HepG2 (cell line): ENCODE data around the gene IGF2. TPM values are rescaled to one million over a fixed set of nuclear protein-coding genes. Genes with fewer than 3 reads are reported as not detected.

Experiments used
- FIP1L1 ChIP-seq: fragments of 200-400 bp; formaldehyde crosslinking; IDR thresholded peaks from 2 replicates; pipeline ENCODE4 v1.6.1; 2018; ENCODE audit warnings: low read depth, mild to moderate bottlenecking, low read length, moderate library complexity, borderline replicate concordance; ENCODE audit not compliant: insufficient read depth
- HNRNPH1 ChIP-seq: fragments of 200-400 bp; formaldehyde crosslinking; optimal IDR thresholded peaks from 2 replicates; pipeline ENCODE3; 2017; ENCODE audit warnings: mild to moderate bottlenecking, low read depth, low read length
- KLF11 ChIP-seq: IDR thresholded peaks from 2 replicates; pipeline ENCODE4 v1.6.1; 2016; ENCODE audit warnings: missing compliant biosample characterization
- MLLT10 ChIP-seq: sonication (generic); formaldehyde crosslinking; IDR thresholded peaks from 2 replicates; pipeline ENCODE4 v1.4.0; 2020; ENCODE audit warnings: missing genetic modification reagents
- NR1H2 ChIP-seq: sonication (generic); formaldehyde crosslinking; IDR thresholded peaks from 2 replicates; pipeline ENCODE4 v1.8.1; 2022; ENCODE audit warnings: low read depth, missing genetic modification reagents, borderline replicate concordance
- RFXANK ChIP-seq: IDR thresholded peaks from 2 replicates; pipeline ENCODE4 v1.6.1; 2016
- SALL1 ChIP-seq: sonication (generic); formaldehyde crosslinking; IDR thresholded peaks from 2 replicates; pipeline ENCODE4 v1.8.0; 2022; ENCODE audit warnings: mild to moderate bottlenecking, missing genetic modification reagents
- SCMH1 ChIP-seq: sonication (generic); formaldehyde crosslinking; IDR thresholded peaks from 2 replicates; pipeline ENCODE4 v1.9.0; 2021; ENCODE audit warnings: missing genetic modification reagents, mild to moderate bottlenecking, borderline replicate concordance
- SP1 ChIP-seq, 2 experiments: fragments of 450-650 bp in 1 of 2; sonication (generic) in 1 of 2; formaldehyde crosslinking in 1 of 2; IDR thresholded peaks; 2 replicates each; pipeline versions ENCODE4 v1.4.0 to v1.6.1; 2016 to 2020; ENCODE audit warnings: missing genetic modification reagents in 1 of 2
- ZC3H13 ChIP-seq: sonication (generic); formaldehyde crosslinking; IDR thresholded peaks from 2 replicates; pipeline ENCODE4 v1.8.1; 2023; ENCODE audit warnings: mild to moderate bottlenecking, missing genetic modification reagents, moderate library complexity
- ZMYM2 ChIP-seq: sonication (generic); formaldehyde crosslinking; IDR thresholded peaks from 2 replicates; pipeline ENCODE4 v1.8.0; 2022; ENCODE audit warnings: mild to moderate bottlenecking, missing genetic modification reagents
- ZNF18 ChIP-seq: sonication (generic); formaldehyde crosslinking; IDR thresholded peaks from 2 replicates; pipeline ENCODE4 v1.8.0; 2022; ENCODE audit warnings: mild to moderate bottlenecking, missing genetic modification reagents; ENCODE audit not compliant: insufficient replicate concordance
- ZNF318 ChIP-seq: sonication (generic); formaldehyde crosslinking; IDR thresholded peaks from 2 replicates; pipeline ENCODE4 v1.4.0; 2020; ENCODE audit warnings: mild to moderate bottlenecking, missing genetic modification reagents
- ZNF33B ChIP-seq: sonication (generic); formaldehyde crosslinking; IDR thresholded peaks from 2 replicates; pipeline ENCODE4 v1.5.1; 2020; ENCODE audit warnings: mild to moderate bottlenecking, missing genetic modification reagents
- ZNF430 ChIP-seq: sonication (generic); formaldehyde crosslinking; IDR thresholded peaks from 2 replicates; pipeline ENCODE4 v1.9.0; 2021; ENCODE audit warnings: mild to moderate bottlenecking, missing genetic modification reagents
- ZNF431 ChIP-seq: sonication (generic); formaldehyde crosslinking; IDR thresholded peaks from 2 replicates; pipeline ENCODE4 v1.9.0; 2022; ENCODE audit warnings: missing genetic modification reagents, low read depth, mild to moderate bottlenecking, borderline replicate concordance
- polyA plus RNA-seq, 8 experiments: library from polyadenylated mRNA; depleted of rRNA in 3 of 8; stranded (reverse) in 7 of 8; unstranded in 1 of 8; fragments of >200 nt; fragmentation: Illumina TruSeq in 4 of 8; extraction: Trizol in 4 of 8; gene quantifications; 2 replicates each; pipeline versions ENCODE4 v1.2.1 to v1.2.3, GENCODE V29; 2011 to 2016; ENCODE audit warnings: low read depth in 4 of 8, missing spikeins in 1 of 8, mixed read lengths in 1 of 8; ENCODE audit not compliant: insufficient read depth in 1 of 8
- total RNA-seq, 5 experiments: library from RNA; depleted of rRNA; stranded (reverse); fragments of >200 nt; fragmentation: Illumina TruSeq; extraction: Trizol; gene quantifications; 2 replicates each; pipeline ENCODE4 v1.2.3, GENCODE V29; 2016; ENCODE audit warnings: low read depth in 1 of 5

Gene IGF2
- total and polyA plus RNA-seq, 2 of the 13 experiments (the other 11 are each of a cell fraction or from before 2014, with no cell fraction given): 79.1 to 254 TPM

GRCh38 chr11:2132246-2132645, 6.9 kb downstream of the IGF2 start (continued):
- TF ChIP-seq RFXANK (CRISPR knock-in tag) (no peak), ZNF430 (no peak), FIP1L1 (no peak), ZNF18 (no peak), SCMH1 (CRISPR knock-in tag) (no peak), SALL1 (CRISPR knock-in tag) (no peak), NR1H2 (CRISPR knock-in tag) (no peak), ZC3H13 (CRISPR knock-in tag) (no peak), ZNF318 (CRISPR knock-in tag) (no peak), SP1 (IDR thresholded peaks at IDR 0.05) (no peak), SP1 (CRISPR knock-in tag; IDR thresholded peaks at IDR 0.05) (no peak), ZNF33B (CRISPR knock-in tag) (no peak), KLF11 (CRISPR knock-in tag) (no peak), ZNF431 (CRISPR knock-in tag) (0 out of 2 replicates have a peak, but pooled peaks have one; percentile 7), MLLT10 (CRISPR knock-in tag) (no peak), HNRNPH1 (no peak), ZMYM2 (CRISPR knock-in tag) (no peak)
